Neuronal stem cell (in vitro differentiated cells): Measurements from ENCODE around the gene CNN3.

Experiments
- DNase-seq: peaks from one replicate; pipeline ENCODE4 v3.0.0-alpha.2; 2013; ENCODE audit warnings: low spot score
- H2AFZ ChIP-seq: one replicate; pipeline ENCODE4 v1.6.1; 2013; ENCODE audit warnings: mild to moderate bottlenecking, low read length, inconsistent platforms
- H2AK5ac ChIP-seq: 2 replicates; pipeline ENCODE4 v1.6.1; 2013; ENCODE audit warnings: low read depth, mild to moderate bottlenecking, inconsistent platforms, low read length, moderate library complexity, mixed read lengths
- H2BK120ac ChIP-seq: 2 replicates; pipeline ENCODE4 v1.6.1; 2013; ENCODE audit warnings: low read depth, mild to moderate bottlenecking, inconsistent platforms, low read length, moderate library complexity, mixed read lengths
- H2BK12ac ChIP-seq: one replicate; pipeline ENCODE4 v1.6.1; 2013; ENCODE audit warnings: low read length, inconsistent platforms
- H2BK15ac ChIP-seq: 2 replicates; pipeline ENCODE4 v1.6.1; 2013; ENCODE audit warnings: mild to moderate bottlenecking, low read length, inconsistent platforms, mixed read lengths
- H2BK5ac ChIP-seq: one replicate; pipeline ENCODE4 v1.6.1; 2013; ENCODE audit warnings: inconsistent platforms, mild to moderate bottlenecking, low read length, moderate library complexity
- H3K14ac ChIP-seq: one replicate; pipeline ENCODE4 v1.6.1; 2013; ENCODE audit warnings: low read length, inconsistent platforms
- H3K18ac ChIP-seq: 2 replicates; pipeline ENCODE4 v1.6.1; 2013; ENCODE audit warnings: low read length, inconsistent platforms
- H3K23ac ChIP-seq: 2 replicates; pipeline ENCODE4 v1.6.1; 2013; ENCODE audit warnings: low read depth, mild to moderate bottlenecking, mixed read lengths, low read length, inconsistent platforms; ENCODE audit not compliant: poor library complexity
- H3K27ac ChIP-seq: replicated peaks from 3 replicates; pipeline ENCODE4 v1.5.1; 2013; ENCODE audit warnings: low read length, inconsistent platforms
- H3K27me3 ChIP-seq, 3 experiments: 2 replicates each; pipeline ENCODE4 v1.6.1; 2013; ENCODE audit warnings: low read length in 3 of 3, mild to moderate bottlenecking in 2 of 3, inconsistent platforms in 1 of 3, low read depth in 1 of 3, mixed read lengths in 1 of 3, moderate library complexity in 1 of 3; ENCODE audit not compliant: control insufficient read depth in 3 of 3, insufficient read depth in 3 of 3
- H3K36me3 ChIP-seq, 2 donors: replicated peaks in 1 of 2; 2 replicates each; pipeline ENCODE4 v1.6.1; 2013; ENCODE audit warnings: low read length in 2 of 2; ENCODE audit not compliant: control insufficient read depth in 2 of 2, insufficient read depth in 2 of 2
- H3K4ac ChIP-seq: 2 replicates; pipeline ENCODE4 v1.6.1; 2013; ENCODE audit warnings: inconsistent platforms, mild to moderate bottlenecking, low read length, moderate library complexity
- H3K4me1 ChIP-seq, 2 donors: 1 replicate in 1 of 2; 2 replicates in 1 of 2; pipeline ENCODE4 v1.6.1; 2013; ENCODE audit warnings: low read length in 2 of 2, low read depth in 1 of 2; ENCODE audit not compliant: control insufficient read depth in 2 of 2, insufficient read depth in 1 of 2
- H3K4me2 ChIP-seq: one replicate; pipeline ENCODE4 v1.6.1; 2013; ENCODE audit warnings: mild to moderate bottlenecking, low read length, inconsistent platforms; ENCODE audit not compliant: insufficient read depth, poor library complexity, severe bottlenecking
- H3K4me3 ChIP-seq, 2 donors: 2 replicates each; pipeline ENCODE4 v1.5.1; 2013; ENCODE audit warnings: low read length in 2 of 2, mild to moderate bottlenecking in 2 of 2, inconsistent platforms in 1 of 2, moderate library complexity in 1 of 2
- H3K79me1 ChIP-seq: one replicate; pipeline ENCODE4 v1.6.1; 2013; ENCODE audit warnings: low read depth, mild to moderate bottlenecking, inconsistent platforms, low read length, moderate library complexity
- H3K9ac ChIP-seq: one replicate; pipeline ENCODE4 v1.6.1; 2013; ENCODE audit warnings: mild to moderate bottlenecking, low read depth, low read length, inconsistent platforms; ENCODE audit not compliant: poor library complexity
- H3K9me3 ChIP-seq, 2 donors: replicated peaks in 1 of 2; 2 replicates each; pipeline versions ENCODE3 to v1.6.1; 2013; ENCODE audit warnings: low read length in 2 of 2, mild to moderate bottlenecking in 2 of 2, inconsistent platforms in 1 of 2, low read depth in 1 of 2, mixed read lengths in 1 of 2, moderate library complexity in 1 of 2; ENCODE audit not compliant: control insufficient read depth in 2 of 2, insufficient read depth in 1 of 2
- H4K8ac ChIP-seq: one replicate; pipeline ENCODE4 v1.6.1; 2013; ENCODE audit warnings: low read depth, mild to moderate bottlenecking, inconsistent platforms, low read length, moderate library complexity
- H4K91ac ChIP-seq: one replicate; pipeline ENCODE4 v1.6.1; 2013; ENCODE audit warnings: low read length, low read depth, mild to moderate bottlenecking, inconsistent platforms; ENCODE audit not compliant: poor library complexity
- WGBS, 2 donors: extraction: QIAGEN DNeasy Blood & Tissue Kit; methylation state at CpG; one replicate each; pipeline ENCODE4 v1.1.7; 2013; ENCODE audit warnings: missing lambda C conversion rate in 2 of 2, mixed read lengths in 1 of 2; ENCODE audit not compliant: insufficient read length in 2 of 2, insufficient replicate concordance in 1 of 2; ENCODE audit errors: extremely low coverage in 2 of 2; 5-methylcytosine and 5-hydroxymethylcytosine counted together

The CNN3 gene

DNA sequence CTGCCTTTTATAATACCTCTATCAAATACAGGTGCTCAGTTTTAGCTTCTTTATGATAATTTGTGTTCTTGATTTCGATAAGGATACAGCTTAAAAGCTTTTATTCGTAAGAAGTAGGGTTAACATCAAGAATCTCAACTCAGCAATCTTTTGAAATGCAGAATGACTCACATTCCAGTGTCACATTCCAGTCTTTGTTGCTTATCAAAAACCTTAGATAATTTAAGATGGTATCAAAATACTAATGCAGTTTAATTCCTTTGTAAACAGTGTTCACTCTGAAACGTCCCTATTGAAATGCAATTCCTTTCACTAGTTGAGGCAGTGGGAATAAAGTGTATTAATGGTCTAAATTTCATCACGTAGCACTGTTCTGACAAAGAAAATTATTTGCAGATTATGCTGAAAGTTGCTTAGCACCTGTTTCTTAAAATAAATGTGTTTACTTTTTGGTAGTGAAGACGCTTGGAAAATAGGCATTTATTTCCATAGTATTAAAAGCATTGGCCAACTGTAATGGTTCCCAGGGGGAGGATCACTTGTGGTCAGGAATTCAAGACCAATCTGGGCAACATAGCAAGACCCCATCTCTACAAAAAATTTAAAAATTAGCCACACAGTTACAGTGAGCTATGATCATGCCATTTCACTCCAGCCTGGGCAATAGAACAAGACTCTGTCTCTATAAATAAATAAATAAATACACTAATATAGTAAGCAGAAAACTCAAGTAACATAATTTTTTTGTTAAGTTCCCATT is 10.1 kb upstream of the CNN3 start:
- Histone ChIP-seq H3K23ac (no peak overlapping the region), H3K27me3 (no peaks in the 10 kb centered on the region), H2BK12ac (no peak overlapping the region), H3K79me1 (no peaks in the 10 kb centered on the region), H4K8ac (no peak overlapping the region), H3K27ac (no peak overlapping the region), H2BK15ac (no peak overlapping the region), H3K9me3 (no peaks in the 10 kb centered on the region), H3K4me1 (peaks cover 6 to 9% of the 10 kb centered on the region in 2 donors), H3K9ac (no peak overlapping the region), H3K18ac (no peak overlapping the region), H3K4me3 (no peak overlapping the region), H3K4ac (no peak overlapping the region), H2AK5ac (no peak overlapping the region), H2BK5ac (no peak overlapping the region), H3K14ac (no peak overlapping the region), H2BK120ac (no peak overlapping the region), H4K91ac (no peak overlapping the region), H3K36me3 (peaks cover 2 to 23% of the 10 kb centered on the region in 2 donors), H3K4me2 (no peak overlapping the region), H2AFZ (no peak overlapping the region)
- DNase-seq: no peak
- no CpG with 5 or more reads among the region's 5 CpGs for WGBS, 2 donors

DNA sequence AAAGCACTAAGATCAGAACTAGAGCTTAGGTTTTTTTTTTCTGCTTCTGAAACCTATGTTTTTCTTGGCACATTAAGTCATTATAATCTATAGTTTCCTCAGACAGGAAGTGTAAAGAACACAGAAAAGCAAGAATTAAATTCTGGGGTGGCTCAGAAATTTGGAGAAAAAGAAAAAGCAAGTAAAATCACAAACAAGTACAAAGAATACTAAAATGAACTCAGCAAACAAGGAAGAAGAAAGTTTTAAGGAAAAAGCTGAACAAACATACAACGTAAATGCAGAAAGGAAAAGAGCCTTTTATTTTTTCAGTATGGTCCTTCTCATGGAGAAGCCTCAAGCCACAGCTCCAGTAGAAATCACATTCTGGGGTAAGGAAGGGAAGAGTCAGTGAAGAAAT is 8.6 kb upstream of the CNN3 start:
- Histone ChIP-seq H4K8ac (no peak overlapping the region), H3K14ac (no peak overlapping the region), H3K27ac (no peak overlapping the region), H3K4me2 (no peak overlapping the region), H3K23ac (no peak overlapping the region), H3K9ac (no peak overlapping the region), H2BK12ac (no peak overlapping the region), H3K27me3 (no peaks in the 10 kb centered on the region), H3K4ac (no peak overlapping the region), H3K36me3 (peaks cover 3 to 27% of the 10 kb centered on the region in 2 donors), H2BK15ac (no peak overlapping the region), H2BK120ac (no peak overlapping the region), H2AFZ (no peak overlapping the region), H3K79me1 (no peaks in the 10 kb centered on the region), H2BK5ac (no peak overlapping the region), H4K91ac (no peak overlapping the region), H3K4me1 (peaks cover 6 to 9% of the 10 kb centered on the region in 2 donors), H3K9me3 (peaks cover 0 to 6% of the 10 kb centered on the region in 2 donors), H3K18ac (no peak overlapping the region), H2AK5ac (no peak overlapping the region), H3K4me3 (no peak overlapping the region)
- no peak for DNase-seq
- WGBS, 2 donors: no CpG with 5 or more reads among the region's 1 CpG

DNA sequence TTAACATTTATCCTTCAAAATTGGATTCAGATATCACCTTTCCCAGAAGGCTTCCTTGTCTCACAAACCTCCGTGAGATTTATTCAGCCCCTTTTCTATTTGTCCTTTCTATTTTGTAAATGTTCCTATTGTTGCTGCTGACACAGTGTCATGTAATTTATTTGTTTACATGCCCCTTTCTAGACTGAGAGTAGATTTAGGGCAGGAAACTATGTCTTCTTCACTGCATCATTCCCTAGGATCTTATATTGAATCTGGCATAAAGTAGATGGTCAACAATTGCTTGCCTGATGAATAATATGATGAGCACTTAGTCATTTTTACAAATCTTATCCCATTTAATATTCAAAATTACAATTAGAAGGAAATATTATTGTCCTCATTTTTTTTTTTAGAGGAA is 8.1 kb upstream of the CNN3 start:
- H3K27ac ChIP-seq: no peak overlapping the region
- H3K4ac ChIP-seq: no peak overlapping the region
- no peak overlapping the region for H3K9ac ChIP-seq

DNA sequence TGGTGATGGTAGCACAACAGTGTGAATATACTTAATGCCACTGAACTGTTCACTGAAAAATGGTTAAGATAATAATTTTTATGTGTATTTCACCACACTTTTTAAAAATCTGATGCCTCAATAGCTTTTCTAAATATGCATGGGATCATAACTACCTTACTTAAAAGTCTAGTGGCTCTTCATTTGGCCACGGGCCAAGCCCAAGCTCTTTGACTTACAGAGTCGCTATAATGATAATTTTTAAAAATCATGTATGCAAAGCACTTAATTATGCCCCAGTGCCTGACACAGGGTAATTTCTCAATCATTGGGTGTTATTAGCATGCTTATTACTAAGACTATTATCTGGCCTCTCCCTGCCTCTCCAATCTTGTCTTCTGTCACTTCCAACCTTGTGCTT is 7.6 kb upstream of the CNN3 start:
- Histone ChIP-seq H3K4ac (no peak overlapping the region), H3K36me3 (peaks cover 3 to 22% of the 10 kb centered on the region in 2 donors), H3K4me3 (no peak overlapping the region), H3K23ac (no peak overlapping the region), H2AFZ (no peak overlapping the region), H3K27ac (no peak overlapping the region), H3K9ac (no peak overlapping the region), H3K4me2 (no peak overlapping the region), H3K27me3 (no peaks in the 10 kb centered on the region), H2BK15ac (no peak overlapping the region), H3K79me1 (no peaks in the 10 kb centered on the region), H4K91ac (no peak overlapping the region), H3K14ac (no peak overlapping the region), H3K18ac (no peak overlapping the region), H2BK120ac (no peak overlapping the region), H3K9me3 (peaks cover 0 to 8% of the 10 kb centered on the region in 2 donors), H2BK5ac (no peak overlapping the region), H2AK5ac (no peak overlapping the region), H4K8ac (no peak overlapping the region), H2BK12ac (no peak overlapping the region), H3K4me1 (peaks cover 8 to 13% of the 10 kb centered on the region in 2 donors)
- DNase-seq: no peak
- WGBS, 2 donors: no CpG with 5 or more reads among the region's 2 CpGs

More for the DNA sequence above, 8.1 kb upstream of the CNN3 start:
- Histone ChIP-seq H2AK5ac (no peak overlapping the region), H3K79me1 (no peaks in the 10 kb centered on the region), H2BK12ac (no peak overlapping the region), H3K27me3 (no peaks in the 10 kb centered on the region), H3K4me3 (no peak overlapping the region), H4K91ac (no peak overlapping the region), H3K4me1 (peaks cover 6 to 9% of the 10 kb centered on the region in 2 donors), H3K9me3 (peaks cover 0 to 8% of the 10 kb centered on the region in 2 donors), H2BK15ac (no peak overlapping the region), H4K8ac (no peak overlapping the region), H3K23ac (no peak overlapping the region), H2AFZ (no peak overlapping the region), H3K18ac (no peak overlapping the region), H3K36me3 (peaks cover 3 to 27% of the 10 kb centered on the region in 2 donors), H3K14ac (no peak overlapping the region), H3K4me2 (no peak overlapping the region), H2BK5ac (no peak overlapping the region), H2BK120ac (no peak overlapping the region)
- no CpG with 5 or more reads among the region's 1 CpG for WGBS, 2 donors
- no peak for DNase-seq
